Right cardiac atrium (tissue), 5 donors: Measurements from ENCODE around the gene CACNA1E. TPM values are rescaled to one million over a fixed set of nuclear protein-coding genes. Genes with fewer than 3 reads are reported as not detected.
"Not testable (repeated sequence)": the region's sequence is repeated elsewhere in the genome, so short reads cannot be mapped to it uniquely, and the experiment has no call there.

ENCODE experiments used
- ATAC-seq, 2 donors: fragments of 200-7000 bp; cut with Tn5 transposase; one replicate each; pipeline versions ENCODE4 v1.8.0 to v1.9.1; 2020; ENCODE audit warnings: moderate library complexity in 2 of 2, mild to moderate bottlenecking in 1 of 2
- DNase-seq, 3 donors: peaks; one replicate each; pipeline ENCODE4 v3.0.0-alpha.2; 2020
- H3K27ac ChIP-seq: one replicate; pipeline ENCODE4 v1.5.1; 2013; ENCODE audit warnings: mild to moderate bottlenecking, low read length, control low read depth, moderate library complexity
- H3K27me3 ChIP-seq: one replicate; pipeline ENCODE4 v1.6.1; 2013; ENCODE audit not compliant: control insufficient read depth, insufficient read depth
- H3K4me1 ChIP-seq: one replicate; pipeline ENCODE4 v1.6.1; 2013; ENCODE audit warnings: low read length; ENCODE audit not compliant: control insufficient read depth, insufficient read depth
- H3K4me3 ChIP-seq: one replicate; pipeline ENCODE4 v1.5.1; 2013; ENCODE audit warnings: low read length, control low read depth
- H3K9me3 ChIP-seq: one replicate; pipeline ENCODE4 v1.6.1; 2013; ENCODE audit warnings: low read length; ENCODE audit not compliant: control insufficient read depth
- WGBS: extraction: QIAGEN DNeasy Blood & Tissue Kit; methylation state at CpG from one replicate; pipeline ENCODE4 v1.1.7; 2013; 5-methylcytosine and 5-hydroxymethylcytosine counted together
- intact Hi-C, 4 donors: fragments of 100-400 bp; cut with DNase I; formaldehyde crosslinking; loops; one replicate each; pipeline versions ENCODE4 v1.11.0 to v1.14.0; 2022 to 2023
- polyA plus RNA-seq: library from polyadenylated mRNA; stranded (reverse); fragments of 200-250 nt; gene quantifications from one replicate; pipeline ENCODE4 v1.2.3, GENCODE V29; 2013
- total RNA-seq, 4 donors: library from RNA; stranded (reverse); fragmentation: NEBNext Ultra II Directional; extraction: Animal tissue kit (Norgen Biotek cat#: 25700); gene quantifications; one replicate each; pipeline ENCODE4 v1.2.1, GENCODE V29; 2021
- donor health status: healthy with polysubstance abuse.
- donor health status: DM: no; HTN: yes; CAD: no.
- donor health status: DM: no; HTN: no; CAD: no.
- donor health status: DM: no; HTN: yes; CAD: no; lungs with severe emphysema.
- donor health status: DM: yes; HTN: yes; CAD: no.

Gene CACNA1E
- total and polyA plus RNA-seq, 5 donors = 0.45 to 3.2 (median 1.8) TPM

DNA sequence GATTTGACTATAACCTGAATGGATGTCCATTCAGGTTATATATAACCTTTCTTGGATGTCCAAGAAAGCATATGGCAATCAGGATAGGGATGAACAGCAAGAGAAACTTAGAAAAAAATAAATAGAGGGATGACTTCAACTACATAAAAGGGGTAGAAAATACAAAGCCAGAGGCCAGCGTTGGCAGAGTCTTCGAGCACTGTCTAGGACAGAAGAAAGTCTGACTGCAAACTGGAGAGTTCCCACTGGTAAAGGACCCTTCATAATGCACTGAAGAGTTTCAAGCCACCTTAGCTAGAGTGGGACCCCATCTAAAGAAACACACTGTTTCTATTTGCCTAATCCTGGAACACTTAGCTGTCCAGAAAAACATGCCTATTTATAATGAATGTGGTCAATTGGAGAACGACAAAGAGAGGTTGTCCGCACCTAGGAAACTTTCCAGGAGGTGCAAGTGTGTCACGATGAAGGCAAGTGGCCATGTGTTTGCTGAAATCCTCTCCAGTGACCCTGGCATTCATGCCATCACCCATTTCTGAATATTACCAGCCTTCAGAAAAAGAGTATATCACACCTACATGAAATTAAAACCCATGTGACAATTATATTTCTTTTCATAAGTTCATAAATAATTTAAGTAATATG, 362.8 kb downstream of the CACNA1E start:
- H3K4me1 ChIP-seq = no peaks in the 10 kb centered on the region
- H3K27me3 ChIP-seq = no peaks in the 10 kb centered on the region
- ATAC-seq (no peak), DNase-seq (no peak)
- 82% methylated on average over 5 of the region's 5 CpGs for WGBS
- intact Hi-C loops = no loop called here
- no peak overlapping the region for H3K27ac ChIP-seq
- H3K4me3 ChIP-seq = no peak overlapping the region
- no peaks in the 10 kb centered on the region for H3K9me3 ChIP-seq

DNA sequence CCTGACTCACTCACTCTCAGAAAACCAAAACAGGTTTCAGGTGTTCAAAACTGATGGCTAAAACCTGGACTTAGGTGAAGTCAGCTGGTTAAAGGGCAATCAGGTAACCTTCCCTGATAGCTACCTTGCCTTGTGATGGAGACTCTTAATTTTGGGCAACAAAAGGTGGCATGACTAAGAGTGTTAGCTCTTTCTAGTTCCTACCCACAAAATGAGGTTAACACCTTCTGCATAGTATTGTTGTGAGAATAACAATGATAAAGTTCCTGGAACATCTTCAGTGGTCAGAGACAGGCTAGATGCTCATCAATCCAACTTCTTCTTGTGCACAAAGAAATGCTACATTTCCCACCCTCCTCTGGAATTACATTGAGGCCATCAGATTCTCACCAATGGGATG, 363.4 kb downstream of the CACNA1E start:
- DNase-seq = no peak
- intact Hi-C loops = no loop called here

DNA sequence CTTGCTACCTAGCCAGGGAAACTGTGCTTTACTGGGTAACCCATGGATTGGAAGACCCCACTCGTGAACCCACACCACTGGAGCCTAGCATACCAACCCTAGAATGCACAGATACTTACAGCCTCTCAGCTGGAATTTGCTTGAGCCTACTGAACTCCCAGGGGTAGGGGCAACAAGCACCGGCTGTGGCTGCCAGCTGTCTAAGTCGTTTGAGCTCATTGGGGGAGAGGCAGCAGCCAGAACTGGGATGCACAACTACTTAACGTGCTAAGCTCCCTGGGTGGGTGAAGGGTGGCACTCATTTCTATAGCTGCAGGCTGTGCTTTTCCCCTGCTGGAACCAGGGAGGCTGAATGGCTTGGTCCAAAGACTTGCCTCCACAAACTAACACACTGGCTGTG, 365.8 kb downstream of the CACNA1E start:
- Histone ChIP-seq H3K27me3 (no peaks in the 10 kb centered on the region), H3K27ac (no peak overlapping the region), H3K4me1 (no peaks in the 10 kb centered on the region), H3K9me3 (no peaks in the 10 kb centered on the region), H3K4me3 (no peak overlapping the region)
- intact Hi-C loops = no loop called here
- DNase-seq (no peak), ATAC-seq (no peak)
- WGBS = 64% methylated on average over 4 of the region's 4 CpGs

More for the DNA sequence above, 363.4 kb downstream of the CACNA1E start:
- H3K27ac ChIP-seq = no peak overlapping the region
- no peak for ATAC-seq
- no peaks in the 10 kb centered on the region for H3K4me1 ChIP-seq
- H3K27me3 ChIP-seq = no peaks in the 10 kb centered on the region
- H3K9me3 ChIP-seq = no peaks in the 10 kb centered on the region
- H3K4me3 ChIP-seq = no peak overlapping the region

DNA sequence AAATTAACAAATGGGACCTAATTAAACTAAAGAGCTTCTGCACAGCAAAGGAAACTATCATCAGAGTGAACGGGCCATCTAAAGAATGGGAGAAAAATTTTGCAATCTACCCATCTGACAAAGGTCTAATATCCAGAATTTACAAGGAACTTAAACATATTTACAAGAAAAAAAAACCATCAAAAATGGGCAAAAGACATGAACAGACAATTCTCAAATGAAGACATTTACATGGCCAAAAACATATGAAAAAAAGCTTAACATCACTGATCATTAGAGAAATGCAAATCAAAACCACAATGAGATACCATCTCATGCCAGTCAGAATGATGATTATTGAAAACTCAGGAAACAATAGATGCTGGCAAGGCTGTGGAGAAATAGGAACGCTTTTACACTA, 370.9 kb downstream of the CACNA1E start:
- H3K9me3 ChIP-seq, DNase-seq, ATAC-seq, H3K27ac ChIP-seq, H3K27me3 ChIP-seq, H3K4me1 ChIP-seq, intact Hi-C loops, H3K4me3 ChIP-seq: not testable (repeated sequence)
- 78% methylated on average over 2 of the region's 2 CpGs for WGBS

DNA sequence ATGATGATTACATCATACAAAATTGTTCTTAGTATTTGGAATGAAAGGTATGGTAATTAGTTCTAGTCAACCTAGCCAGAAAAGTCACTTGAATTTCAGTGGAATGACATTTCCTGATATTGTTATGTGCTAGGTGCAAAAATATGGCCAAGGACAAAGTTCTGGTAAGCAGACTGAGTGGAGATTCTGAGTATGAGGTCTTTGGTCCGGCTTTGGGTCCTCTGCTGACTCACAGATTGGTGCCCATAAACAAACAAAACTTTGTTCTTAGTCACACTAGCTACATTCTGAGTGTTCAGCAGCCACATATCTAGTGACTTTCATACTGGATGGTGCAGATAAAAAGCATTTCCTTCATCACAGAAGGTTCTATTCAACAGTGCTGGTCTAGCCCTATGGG, 372.1 kb downstream of the CACNA1E start:
- no peaks in the 10 kb centered on the region for H3K27me3 ChIP-seq
- H3K4me1 ChIP-seq = no peaks in the 10 kb centered on the region
- 71% methylated on average over 1 of the region's 1 CpG for WGBS
- ATAC-seq (no peak), DNase-seq (no peak)
- H3K9me3 ChIP-seq = no peaks in the 10 kb centered on the region
- H3K4me3 ChIP-seq = no peak overlapping the region
- H3K27ac ChIP-seq = no peak overlapping the region
- intact Hi-C loops = no loop called here
